Activated CD4-positive, alpha-beta T cell treated with anti-CD3 and anti-CD28 coated beads for 36 hours (primary cell): ENCODE data around the gene C14orf39. TPM values are rescaled to one million over a fixed set of nuclear protein-coding genes. Genes with fewer than 3 reads are reported as not detected.
"Not testable (repeated sequence)": the region's sequence is repeated elsewhere in the genome, so short reads cannot be mapped to it uniquely, and the experiment has no call there.

ENCODE experiments used
- ATAC-seq: fragments of 200-7000 bp; cut with Tn5 transposase; one replicate; pipeline ENCODE4 v1.10.0; 2021; ENCODE audit warnings: mild to moderate bottlenecking, moderate library complexity
- CTCF ChIA-PET: fragments of 350-600 bp; sonication (Branson Sonifier 250); formaldehyde crosslinking; loops from one replicate; lab custom pipeline; 2021; ENCODE audit warnings: antibody characterized with exemption; lab: Charles Lee
- POLR2A ChIA-PET: fragments of 350-600 bp; sonication (Branson Sonifier 250); formaldehyde crosslinking; loops from one replicate; lab custom pipeline; 2021; ENCODE audit warnings: antibody characterized with exemption, inconsistent platforms; lab: Charles Lee
- DNase-seq: peaks from one replicate; pipeline ENCODE4 v3.0.0-alpha.2; 2020
- H3K27ac Mint-ChIP-seq: one replicate; pipeline ENCODE4 v1.8.0; 2021; ENCODE audit warnings: mixed read lengths
- H3K27me3 Mint-ChIP-seq: one replicate; pipeline ENCODE4 v1.8.0; 2021; ENCODE audit warnings: mixed read lengths
- H3K36me3 Mint-ChIP-seq: one replicate; pipeline ENCODE4 v1.8.0; 2021; ENCODE audit warnings: low read depth, mixed read lengths
- H3K4me1 Mint-ChIP-seq: one replicate; pipeline ENCODE4 v1.8.0; 2021; ENCODE audit warnings: mixed read lengths
- H3K4me3 Mint-ChIP-seq: one replicate; pipeline ENCODE4 v1.8.0; 2021; ENCODE audit warnings: mild to moderate bottlenecking, moderate library complexity, mixed read lengths
- H3K9me3 Mint-ChIP-seq: one replicate; pipeline ENCODE4 v1.8.0; 2021; ENCODE audit warnings: low read depth, mixed read lengths
- intact Hi-C, 2 experiments: fragments of 100-400 bp; cut with DNase I in 1 of 2; cut with micrococcal nuclease in 1 of 2; formaldehyde crosslinking; loops; one replicate each; pipeline versions ENCODE4 v1.14.2 to v1.15.1; 2022 to 2024; cut with DNase I, micrococcal nuclease
- total RNA-seq, 2 experiments: library from RNA; stranded (reverse); gene quantifications; one replicate each; pipeline ENCODE4 v1.2.3, GENCODE V29; 2021

C14orf39 gene
- total RNA-seq, 2 experiments from 2014 or later: not detected

DNA sequence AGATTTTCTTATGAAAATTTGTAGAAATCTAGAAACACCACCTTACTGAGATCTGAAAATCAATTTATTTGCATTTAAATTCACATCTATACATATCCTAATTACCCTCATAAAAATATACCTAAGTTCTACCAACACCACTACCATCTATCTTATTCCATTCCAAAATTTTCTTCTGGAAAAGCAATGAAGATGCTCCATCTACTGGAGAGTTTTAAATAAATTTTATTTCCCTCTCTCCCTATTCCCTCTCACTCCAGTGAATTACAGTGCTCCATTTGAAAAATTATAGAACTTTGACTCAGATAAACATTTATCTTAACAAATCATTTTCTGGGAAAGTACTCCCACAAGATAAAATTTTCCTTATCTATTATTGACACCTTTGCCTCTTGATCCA, 2.3 kb upstream of the C14orf39 start:
- intact Hi-C loops: loop anchor here in 1 of 2 experiments (2.0 kb wide), 1 partner anchor 15 kb away; no protein-coding TSS in a partner anchor
- H3K27me3 Mint-ChIP-seq: peaks cover 28% of the 10 kb centered on the region
- POLR2A ChIA-PET: no interaction called here

DNA sequence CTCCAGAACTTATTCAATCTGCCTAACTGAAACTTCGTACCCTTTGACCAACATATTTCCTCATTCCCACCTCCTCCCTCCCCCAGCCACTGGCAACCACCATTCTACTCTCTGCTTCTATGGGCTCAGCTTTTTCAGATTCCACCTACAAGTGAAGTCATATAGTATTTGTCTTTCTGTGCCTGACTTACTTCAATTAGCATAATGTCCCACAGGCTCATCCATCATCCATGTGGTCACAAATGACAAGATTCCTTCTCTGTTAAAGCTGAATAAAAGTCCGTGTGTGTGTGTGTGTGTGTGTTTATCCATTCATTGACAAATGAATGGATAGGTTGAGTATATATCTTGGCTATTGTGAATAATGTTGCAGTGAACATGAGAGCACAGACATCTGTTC, 1.3 kb upstream of the C14orf39 start:
- ATAC-seq: no peak
- POLR2A ChIA-PET: no interaction called here

More for the DNA sequence above, 2.3 kb upstream of the C14orf39 start:
- Mint-ChIP-seq H3K4me1 (peaks cover 6% of the 10 kb centered on the region), H3K27ac (no peak overlapping the region), H3K36me3 (no peaks in the 10 kb centered on the region), H3K4me3 (no peak overlapping the region), H3K9me3 (no peaks in the 10 kb centered on the region)
- CTCF ChIA-PET: no interaction called here
- DNase-seq (no peak), ATAC-seq (no peak)

DNA sequence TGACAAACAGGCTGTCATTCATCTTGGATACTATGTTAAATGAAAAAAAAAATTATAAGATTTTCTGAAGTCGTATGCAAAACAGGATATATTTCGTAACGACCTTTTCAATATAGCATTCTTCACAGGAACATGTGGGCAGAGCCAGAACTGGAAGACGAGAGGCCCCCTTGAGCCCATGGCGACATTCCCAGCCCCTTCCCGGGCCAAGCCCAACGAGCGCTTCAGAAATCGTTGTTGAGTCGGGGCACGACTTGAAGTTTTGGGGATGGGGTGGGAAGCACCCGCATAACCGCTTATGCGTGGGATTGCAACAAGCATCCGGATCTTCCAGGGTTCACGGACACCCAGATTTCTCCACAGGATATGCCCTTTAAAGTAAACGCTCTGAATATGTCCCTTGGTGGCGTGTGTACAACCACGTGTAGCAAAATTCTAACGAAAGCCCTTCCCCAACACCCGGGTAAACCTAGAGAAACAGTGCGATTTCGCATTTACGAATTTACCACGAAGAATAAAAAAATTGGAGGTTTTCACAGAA, 736 bp downstream of the C14orf39 start:
- Mint-ChIP-seq H3K9me3 (peaks cover 5% of the 10 kb centered on the region), H3K4me1 (peaks cover 6% of the 10 kb centered on the region), H3K27ac (no peak overlapping the region), H3K4me3 (peak overlapping the region; percentile 24), H3K36me3 (no peaks in the 10 kb centered on the region), H3K27me3 (peaks cover 24% of the 10 kb centered on the region)
- ATAC-seq: no peak
- CTCF ChIA-PET: no interaction called here
- intact Hi-C loops: no loop called here
- POLR2A ChIA-PET: no interaction called here
- DNase-seq: no peak

More for the DNA sequence above, 1.3 kb upstream of the C14orf39 start:
- Mint-ChIP-seq H3K9me3 (no peaks in the 10 kb centered on the region), H3K4me3 (no peak overlapping the region), H3K36me3 (no peaks in the 10 kb centered on the region), H3K27ac (no peak overlapping the region), H3K27me3 (peaks cover 31% of the 10 kb centered on the region), H3K4me1 (peaks cover 6% of the 10 kb centered on the region)
- no peak for DNase-seq
- CTCF ChIA-PET: no interaction called here
- intact Hi-C loops: loop anchor here in 1 of 2 experiments (2.0 kb wide), 1 partner anchor 26 kb away; no protein-coding TSS in a partner anchor

DNA sequence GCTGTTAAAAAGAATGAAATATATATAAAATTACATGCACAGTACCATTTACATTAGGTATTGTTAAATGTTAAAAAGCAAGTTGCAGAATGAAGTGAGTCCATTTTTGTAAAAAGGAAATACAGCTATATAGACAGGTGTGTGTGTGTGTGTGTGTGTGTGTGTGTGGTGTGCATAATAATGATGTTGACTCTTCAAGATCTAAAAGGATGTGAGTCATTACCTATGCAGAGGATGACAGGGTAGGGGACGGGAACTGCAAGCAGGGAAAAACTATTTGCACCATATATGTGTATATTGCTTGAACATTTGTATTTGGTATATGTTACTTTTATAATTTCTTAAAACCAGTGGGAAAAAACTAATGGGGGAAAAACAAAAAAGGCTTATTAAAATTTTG, 3.1 kb downstream of the C14orf39 start:
- H3K36me3 Mint-ChIP-seq: no peaks in the 10 kb centered on the region
- ATAC-seq (no peak), DNase-seq (no peak)
- ChIA-PET POLR2A (no interaction called here), CTCF (interaction anchor here (0.6 kb wide), 2 partner anchors 13 to 145 kb away, joined by 3 to 4 read pairs; no protein-coding TSS in a partner anchor)
- peaks cover 28% of the 10 kb centered on the region for H3K27me3 Mint-ChIP-seq
- H3K27ac Mint-ChIP-seq: no peak overlapping the region
- peaks cover 6% of the 10 kb centered on the region for H3K4me1 Mint-ChIP-seq
- intact Hi-C loops: no loop called here
- peaks cover 10% of the 10 kb centered on the region for H3K9me3 Mint-ChIP-seq
- no peak overlapping the region for H3K4me3 Mint-ChIP-seq

DNA sequence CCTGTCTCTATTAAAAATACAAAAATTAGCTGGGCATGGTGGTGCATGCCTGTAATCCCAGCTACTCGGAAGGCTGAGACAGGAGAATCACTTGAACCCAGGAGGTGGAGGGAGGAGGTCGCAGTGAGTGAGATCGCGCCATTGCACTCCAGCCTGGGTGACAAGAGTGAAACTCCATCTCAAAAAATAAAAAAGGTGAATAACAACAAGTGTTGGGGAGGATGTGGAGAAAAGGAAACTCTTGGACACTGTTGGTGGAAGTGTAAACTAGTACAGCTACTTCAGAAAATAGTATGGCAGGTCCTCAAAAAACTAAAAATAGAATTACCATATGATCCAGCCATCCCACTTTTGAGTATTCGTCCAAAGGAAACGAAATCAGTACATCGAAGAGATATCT, 5.6 kb downstream of the C14orf39 start:
- Mint-ChIP-seq H3K9me3 (peaks cover 10% of the 10 kb centered on the region), H3K27me3 (peaks cover 23% of the 10 kb centered on the region)
- POLR2A ChIA-PET, H3K4me1 Mint-ChIP-seq, H3K36me3 Mint-ChIP-seq, intact Hi-C loops, H3K4me3 Mint-ChIP-seq, H3K27ac Mint-ChIP-seq, ATAC-seq, DNase-seq: not testable (repeated sequence)
- CTCF ChIA-PET: interaction anchor here (1.1 kb wide), 1 partner anchor 36 kb away, joined by 4 read pairs; no protein-coding TSS in a partner anchor

DNA sequence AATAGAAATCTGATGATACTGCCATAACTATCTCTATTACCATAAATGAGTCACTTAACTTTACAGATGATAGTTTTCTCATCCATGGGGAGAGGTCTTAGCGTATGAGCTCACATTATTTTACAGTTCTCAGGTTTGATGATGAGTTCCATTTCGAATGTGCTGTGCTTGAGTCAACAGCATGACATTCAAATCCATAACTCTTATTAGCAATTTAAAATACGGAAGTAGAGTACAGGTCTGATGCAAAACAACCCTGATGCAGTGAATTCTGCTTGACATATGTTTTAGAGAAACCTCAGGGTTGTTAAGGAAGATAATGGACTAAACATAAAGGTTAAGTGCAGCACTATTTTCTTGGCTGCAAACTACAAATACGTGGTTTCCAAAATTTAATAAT, 30.0 kb downstream of the C14orf39 start:
- ATAC-seq (no peak), DNase-seq (no peak)
- ChIA-PET POLR2A (no interaction called here), CTCF (no interaction called here)
- Mint-ChIP-seq H3K27ac (no peak overlapping the region), H3K4me1 (no peaks in the 10 kb centered on the region), H3K9me3 (no peaks in the 10 kb centered on the region), H3K27me3 (peaks cover 9% of the 10 kb centered on the region), H3K36me3 (no peaks in the 10 kb centered on the region), H3K4me3 (no peak overlapping the region)
- intact Hi-C loops: no loop called here

DNA sequence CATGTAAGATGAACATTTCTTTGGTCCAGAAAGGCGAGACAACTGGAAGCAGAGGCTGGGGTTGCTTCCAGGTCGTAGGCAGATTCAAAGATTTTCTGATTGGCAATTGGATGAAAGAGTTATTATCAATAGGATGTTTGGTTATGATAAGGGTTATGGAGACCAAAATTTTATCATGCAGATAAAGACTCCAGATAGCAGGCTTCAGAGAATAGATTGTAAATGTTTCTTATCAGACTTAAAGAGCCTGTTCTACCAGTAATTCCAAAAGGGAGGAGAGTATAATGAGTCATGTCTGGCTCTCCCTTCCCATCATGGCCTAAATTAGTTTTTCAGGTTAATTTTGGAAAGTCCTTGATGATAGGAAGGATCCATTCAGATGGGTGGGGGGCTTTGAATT, 55.6 kb downstream of the C14orf39 start:
- ChIA-PET POLR2A (no interaction called here), CTCF (no interaction called here)
- no peak overlapping the region for H3K27ac Mint-ChIP-seq
- no peak overlapping the region for H3K4me3 Mint-ChIP-seq
- H3K27me3 Mint-ChIP-seq: peaks cover 7% of the 10 kb centered on the region
- H3K4me1 Mint-ChIP-seq: no peaks in the 10 kb centered on the region
- intact Hi-C loops: no loop called here
- H3K9me3 Mint-ChIP-seq: peaks cover 10% of the 10 kb centered on the region
- DNase-seq (no peak), ATAC-seq (no peak)
- H3K36me3 Mint-ChIP-seq: no peaks in the 10 kb centered on the region

DNA sequence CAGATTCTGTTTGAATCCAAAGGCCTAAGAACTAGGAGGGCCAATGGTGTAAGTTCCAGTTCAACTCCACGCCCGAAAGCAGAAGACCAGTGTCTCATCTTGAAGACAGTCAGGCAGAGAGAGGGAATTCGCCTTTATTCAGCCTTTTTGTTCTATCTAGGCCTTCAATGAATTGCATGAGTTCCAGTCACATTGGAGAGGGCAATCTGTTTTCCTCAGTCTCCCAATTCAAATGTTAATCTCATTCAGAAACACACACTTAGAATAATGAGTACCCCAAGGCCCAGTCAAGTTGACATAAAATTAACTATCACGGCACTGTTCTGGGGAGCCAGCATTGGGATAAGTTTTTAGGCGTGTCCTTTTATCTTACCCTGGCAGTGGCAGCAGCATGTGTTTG, 65.8 kb downstream of the C14orf39 start:
- POLR2A ChIA-PET: no interaction called here
- H3K4me3 Mint-ChIP-seq: no peak overlapping the region
- H3K27me3 Mint-ChIP-seq: peaks cover 4% of the 10 kb centered on the region
- intact Hi-C loops: no loop called here
- DNase-seq (no peak), ATAC-seq (no peak)
- CTCF ChIA-PET: interaction anchor here (1.5 kb wide), 1 partner anchor 23 kb away, joined by 3 read pairs; no protein-coding TSS in a partner anchor
- H3K4me1 Mint-ChIP-seq: no peaks in the 10 kb centered on the region
- no peaks in the 10 kb centered on the region for H3K9me3 Mint-ChIP-seq
- no peaks in the 10 kb centered on the region for H3K36me3 Mint-ChIP-seq
- no peak overlapping the region for H3K27ac Mint-ChIP-seq

DNA sequence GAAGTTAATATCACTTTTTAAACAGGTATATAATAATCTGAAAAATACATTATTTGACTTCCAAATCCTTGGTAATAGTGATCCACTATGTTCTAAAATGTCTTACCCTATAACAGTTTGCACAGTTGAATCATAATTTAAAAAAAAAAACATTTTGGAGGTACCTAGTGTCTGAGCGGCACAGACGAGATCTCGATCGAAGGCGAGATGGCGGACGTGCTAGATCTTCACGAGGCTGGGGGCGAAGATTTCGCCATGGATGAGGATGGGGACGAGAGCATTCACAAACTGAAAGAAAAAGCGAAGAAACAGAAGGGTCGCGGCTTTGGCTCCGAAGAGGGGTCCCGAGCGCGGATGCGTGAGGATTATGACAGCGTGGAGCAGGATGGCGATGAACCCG, 88.3 kb downstream of the C14orf39 start:
- H3K27me3 Mint-ChIP-seq, H3K4me1 Mint-ChIP-seq, H3K27ac Mint-ChIP-seq, POLR2A ChIA-PET, DNase-seq, H3K4me3 Mint-ChIP-seq, H3K36me3 Mint-ChIP-seq, intact Hi-C loops, H3K9me3 Mint-ChIP-seq: not testable (repeated sequence)
- CTCF ChIA-PET: interaction anchor here (1.1 kb wide), 1 partner anchor 22 kb away, joined by 3 read pairs; no protein-coding TSS in a partner anchor
- ATAC-seq: peak; percentile 78

DNA sequence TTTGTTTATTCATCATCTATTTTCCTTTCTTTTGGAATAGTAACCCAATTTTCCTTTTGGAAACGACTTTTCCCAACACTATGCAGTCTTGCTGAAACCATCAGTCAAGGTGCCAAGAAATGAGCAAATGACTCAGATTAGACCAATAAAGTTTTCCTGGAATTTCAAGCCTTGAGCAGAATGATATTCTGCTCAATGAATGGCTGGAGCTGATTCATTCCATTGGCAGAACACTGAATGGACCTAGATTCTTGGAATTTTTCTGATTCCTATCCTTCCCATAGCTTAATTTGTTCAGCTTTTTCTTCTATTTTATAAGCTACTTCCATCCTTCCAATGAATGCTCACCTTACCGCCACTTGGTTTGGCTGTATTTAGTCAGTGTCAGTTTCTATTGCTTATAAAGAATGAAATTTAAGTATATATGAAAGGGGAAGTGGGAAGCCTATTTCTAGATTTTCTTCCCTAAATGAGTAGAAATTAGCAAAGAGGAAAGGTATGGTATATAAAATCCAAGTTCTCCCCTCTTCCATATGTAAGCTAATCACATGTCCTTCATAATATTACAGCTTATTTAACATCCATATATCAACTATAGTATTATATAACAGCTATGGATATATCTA, 89.0 kb downstream of the C14orf39 start:
- POLR2A ChIA-PET: no interaction called here
- CTCF ChIA-PET: interaction anchor here (1.1 to 1.3 kb wide), 2 partner anchors 20 to 23 kb away, joined by 3 read pairs; no protein-coding TSS in a partner anchor
- Mint-ChIP-seq H3K36me3 (no peaks in the 10 kb centered on the region), H3K27ac (no peak overlapping the region), H3K4me3 (no peak overlapping the region), H3K9me3 (peaks cover 5% of the 10 kb centered on the region), H3K4me1 (no peaks in the 10 kb centered on the region), H3K27me3 (peaks cover 10% of the 10 kb centered on the region)
- ATAC-seq (no peak), DNase-seq (no peak)
- intact Hi-C loops: no loop called here
